Fibroblast of gingiva (primary cell): ENCODE measurements around the gene PRKAG1.
A peak's percentile ranks its signal among the peaks of the same experiment; 100 is the strongest.

Experiments
- DNase-seq: peaks from one replicate; pipeline ENCODE4 v3.0.0-alpha.2; 2011; ENCODE audit warnings: low read depth

Gene PRKAG1

GRCh38 chr12:48981757-48982157, 36.8 kb downstream of the PRKAG1 start:
- no peak for DNase-seq

GRCh38 chr12:48980953-48981756, 37.4 kb downstream of the PRKAG1 start:
- no peak for DNase-seq

DNA sequence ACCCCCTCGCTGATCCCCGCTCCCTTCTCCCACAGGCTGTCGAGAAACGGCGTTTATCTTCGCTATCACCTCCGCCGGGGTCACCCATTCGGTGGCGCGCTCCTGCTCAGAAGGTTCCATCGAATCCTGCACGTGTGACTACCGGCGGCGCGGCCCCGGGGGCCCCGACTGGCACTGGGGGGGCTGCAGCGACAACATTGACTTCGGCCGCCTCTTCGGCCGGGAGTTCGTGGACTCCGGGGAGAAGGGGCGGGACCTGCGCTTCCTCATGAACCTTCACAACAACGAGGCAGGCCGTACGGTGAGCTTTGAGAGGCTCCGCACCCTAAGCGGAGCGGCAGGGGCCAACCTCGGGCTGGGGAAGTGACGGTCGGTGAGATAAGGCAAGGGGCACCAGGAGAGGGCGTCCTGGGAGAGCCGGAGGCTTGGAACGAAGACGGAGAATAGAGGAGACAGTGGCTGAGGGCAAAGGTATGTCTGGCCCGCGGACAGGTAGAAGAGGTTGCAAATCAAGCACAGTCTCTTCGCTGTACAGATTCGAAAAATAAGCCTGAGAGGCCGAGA, 38.1 kb downstream of the PRKAG1 start:
- no peak for DNase-seq

DNA sequence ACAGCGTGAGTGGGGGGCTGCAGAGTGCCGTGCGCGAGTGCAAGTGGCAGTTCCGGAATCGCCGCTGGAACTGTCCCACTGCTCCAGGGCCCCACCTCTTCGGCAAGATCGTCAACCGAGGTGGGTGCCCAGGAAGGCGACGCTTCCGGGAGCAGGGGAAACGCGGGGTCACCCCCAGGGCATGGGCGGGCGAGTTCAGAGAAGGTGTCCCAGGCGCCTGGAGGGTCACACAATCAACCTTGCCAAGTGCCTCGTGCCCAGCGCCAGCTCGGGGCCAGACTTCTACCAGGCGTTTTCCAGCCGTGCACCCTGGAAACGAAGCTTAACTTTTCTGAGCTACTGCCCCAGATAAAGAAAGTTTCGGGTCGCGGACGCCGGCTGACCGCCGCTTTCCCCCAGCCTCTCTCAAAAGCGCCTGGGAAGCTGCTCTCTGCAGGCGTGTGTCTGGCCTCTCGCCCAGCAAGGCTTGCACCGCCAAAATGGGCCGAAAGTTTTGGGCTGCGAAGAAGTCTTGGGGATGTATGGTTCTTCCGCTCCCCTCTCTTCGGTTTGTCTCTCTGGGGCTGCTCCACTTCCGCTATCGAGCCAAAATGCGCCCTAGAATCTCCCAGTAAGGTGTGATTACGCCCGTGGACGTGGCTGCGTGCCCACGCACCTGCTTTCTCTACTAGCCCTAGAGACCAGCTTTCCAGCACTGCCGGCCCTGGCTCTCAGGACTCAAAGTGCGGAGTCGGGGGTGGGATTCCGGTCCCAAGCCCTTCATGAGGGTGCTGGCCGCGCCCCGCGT, 38.8 kb downstream of the PRKAG1 start:
- no peak for DNase-seq

GRCh38 chr12:48978741-48979601, 39.6 kb downstream of the PRKAG1 start:
- DNase-seq: no peak

DNA sequence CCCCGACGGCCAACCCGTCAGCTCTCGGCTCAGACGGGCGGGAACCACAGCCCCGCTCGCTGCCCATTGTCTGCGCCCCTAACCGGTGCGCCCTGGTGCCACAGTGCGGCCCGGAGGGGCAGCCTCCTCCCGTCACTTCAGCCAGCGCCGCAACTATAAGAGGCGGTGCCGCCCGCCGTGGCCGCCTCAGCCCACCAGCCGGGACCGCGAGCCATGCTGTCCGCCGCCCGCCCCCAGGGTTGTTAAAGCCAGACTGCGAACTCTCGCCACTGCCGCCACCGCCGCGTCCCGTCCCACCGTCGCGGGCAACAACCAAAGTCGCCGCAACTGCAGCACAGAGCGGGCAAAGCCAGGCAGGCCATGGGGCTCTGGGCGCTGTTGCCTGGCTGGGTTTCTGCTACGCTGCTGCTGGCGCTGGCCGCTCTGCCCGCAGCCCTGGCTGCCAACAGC, 40.3 kb downstream of the PRKAG1 start, which contains the start of gene WNT1:
Gene WNT1 (plus strand): TSS at position 32 of the 450 bp plus-strand sequence. CDS start 329 bp downstream, at position 361.
- no peak for DNase-seq

- no peak for DNase-seq
Observed at GRCh38 chr12:48977290-48978281, 41.0 kb downstream of the PRKAG1 start.

DNA sequence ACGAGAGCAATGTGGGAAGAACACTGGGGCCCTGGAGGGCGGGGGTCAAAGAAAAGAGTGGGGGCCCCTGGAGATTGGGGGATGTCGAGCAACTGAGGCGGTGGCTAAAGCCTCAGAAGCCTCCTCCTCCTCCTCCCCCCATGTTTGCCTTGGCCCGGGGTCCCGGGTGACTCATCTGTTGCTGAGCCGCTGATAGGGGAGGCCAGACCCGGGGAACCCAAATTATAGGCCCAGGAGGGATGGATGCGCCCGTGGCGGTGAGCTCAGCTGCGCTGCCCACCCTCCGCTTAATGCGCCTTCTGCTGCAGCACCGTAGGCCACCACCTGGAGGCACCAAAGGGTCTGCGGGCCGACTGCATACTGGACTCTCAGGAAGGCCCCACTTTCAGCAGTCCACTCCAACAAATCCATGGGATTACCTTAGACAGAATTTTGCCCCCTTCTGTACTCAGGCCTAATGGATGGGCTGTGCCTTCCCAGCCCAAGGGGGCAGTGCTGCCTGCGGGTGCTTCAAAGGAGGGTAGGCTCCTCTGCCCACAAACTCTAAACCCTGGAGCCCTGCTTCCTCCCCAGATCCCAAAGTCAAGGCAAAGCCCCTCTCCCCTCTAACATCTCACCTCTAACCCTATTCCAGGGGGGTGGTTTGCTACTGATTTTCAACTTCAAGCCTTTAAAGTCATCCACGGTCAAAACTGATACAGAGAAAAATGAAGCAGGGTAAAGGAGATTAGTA, 44.5 kb downstream of the PRKAG1 start:
- DNase-seq: peak; percentile 29

- DNase-seq: peak; percentile 35
Observed at GRCh38 chr12:48973531-48973930, 45.0 kb downstream of the PRKAG1 start.

DNA sequence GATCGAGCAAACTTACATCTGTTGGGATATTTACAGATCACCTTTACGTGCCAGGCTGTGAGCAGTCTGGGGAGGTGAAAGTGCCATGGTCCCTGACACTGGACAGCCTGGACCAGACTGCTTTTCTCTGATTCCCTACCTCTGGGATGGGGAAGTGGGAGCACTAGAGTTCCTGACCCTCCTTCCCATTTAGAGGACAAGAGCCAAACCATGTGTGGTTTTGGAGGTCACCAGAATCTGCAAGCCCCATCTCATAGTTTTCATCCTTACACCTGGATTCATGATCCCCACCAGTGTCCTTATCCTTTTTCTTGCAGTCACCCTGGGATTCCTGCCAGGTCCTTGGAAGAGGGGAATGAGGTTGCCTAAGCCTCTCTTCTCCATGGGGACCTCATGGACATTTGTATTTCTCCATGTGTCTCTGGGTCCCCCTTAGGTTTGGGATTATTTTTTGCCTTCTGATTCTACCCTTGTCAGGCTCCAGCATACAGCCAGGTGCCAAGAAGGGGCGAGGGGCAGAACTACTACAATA, 45.6 kb downstream of the PRKAG1 start:
- no peak for DNase-seq

- no peak for DNase-seq
Observed at GRCh38 chr12:48972213-48972951, 46.2 kb downstream of the PRKAG1 start.

GRCh38 chr12:48970702-48971334, 47.8 kb downstream of the PRKAG1 start:
- DNase-seq: no peak

DNA sequence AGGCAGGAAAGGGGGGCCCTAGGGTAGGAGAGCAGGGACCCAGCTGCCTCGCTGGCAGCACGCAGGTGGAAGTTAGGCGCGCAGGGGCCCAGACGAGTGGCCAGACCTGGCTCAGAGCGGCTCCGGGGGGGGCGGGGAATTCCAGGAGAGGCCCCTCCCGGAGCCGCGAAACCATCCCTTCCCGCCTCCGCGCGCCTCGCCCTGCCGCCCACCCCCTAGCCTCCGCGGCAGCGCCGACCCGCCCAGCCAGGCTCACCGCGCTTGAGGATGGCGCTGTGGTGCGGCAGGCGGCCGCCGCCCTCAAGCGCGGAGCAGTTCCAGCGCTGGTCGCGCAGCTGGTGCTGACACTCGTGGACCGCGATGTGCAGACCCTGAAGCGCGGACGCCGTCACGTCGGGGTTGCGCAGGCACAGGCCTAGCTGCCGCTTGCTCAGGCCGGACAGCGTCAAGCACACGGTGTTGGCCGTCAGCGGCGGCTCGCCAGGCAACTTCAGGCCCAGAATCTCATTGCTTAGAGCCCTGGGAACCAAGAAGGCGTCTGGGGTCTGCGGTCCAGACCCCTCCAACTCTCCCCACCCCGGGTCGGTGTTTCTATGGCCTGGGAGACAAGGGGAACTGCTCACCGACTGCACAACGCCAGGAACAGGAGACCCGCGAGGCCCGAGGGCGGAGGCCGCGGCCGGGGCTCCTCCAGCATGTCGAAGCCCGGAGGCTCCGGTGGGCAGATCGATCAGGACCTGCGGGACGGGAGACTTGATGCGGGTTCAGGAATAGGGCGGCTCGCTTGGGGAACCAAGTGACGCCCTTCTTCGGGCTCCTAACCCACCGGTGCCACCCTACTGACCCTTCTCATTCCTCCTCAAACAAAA, 48.5 kb downstream of the PRKAG1 start:
- DNase-seq: no peak

DNA sequence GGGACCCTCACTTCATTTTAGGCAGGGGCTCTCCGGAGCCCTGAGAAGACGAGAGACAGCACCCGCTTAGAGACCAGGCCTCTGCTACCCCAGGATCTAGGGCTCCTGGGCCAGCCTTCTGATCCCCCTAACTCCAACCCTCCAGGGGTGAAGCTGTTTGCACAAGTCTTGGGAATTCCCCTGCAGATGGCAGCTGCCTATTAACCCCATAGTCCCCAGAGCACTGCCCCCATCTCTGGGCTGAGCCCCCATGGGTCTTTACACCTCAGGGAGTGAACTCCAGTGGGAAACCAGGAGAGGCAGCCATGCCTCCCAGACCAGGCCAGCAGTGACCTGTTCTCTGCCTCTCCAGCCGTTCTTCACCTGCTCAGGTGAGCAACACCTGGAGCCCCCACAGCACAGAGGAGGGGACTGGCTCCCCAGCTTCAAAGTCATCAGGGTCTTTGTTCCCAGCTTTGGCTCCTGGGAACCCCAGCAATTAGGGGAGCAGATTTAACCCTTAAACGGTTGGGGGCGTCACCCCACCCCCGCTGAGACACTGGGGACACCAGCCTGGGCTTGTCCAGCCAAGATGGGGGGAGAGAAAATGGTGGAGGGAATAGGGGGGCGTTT, 49.3 kb downstream of the PRKAG1 start:
- DNase-seq: no peak

DNA sequence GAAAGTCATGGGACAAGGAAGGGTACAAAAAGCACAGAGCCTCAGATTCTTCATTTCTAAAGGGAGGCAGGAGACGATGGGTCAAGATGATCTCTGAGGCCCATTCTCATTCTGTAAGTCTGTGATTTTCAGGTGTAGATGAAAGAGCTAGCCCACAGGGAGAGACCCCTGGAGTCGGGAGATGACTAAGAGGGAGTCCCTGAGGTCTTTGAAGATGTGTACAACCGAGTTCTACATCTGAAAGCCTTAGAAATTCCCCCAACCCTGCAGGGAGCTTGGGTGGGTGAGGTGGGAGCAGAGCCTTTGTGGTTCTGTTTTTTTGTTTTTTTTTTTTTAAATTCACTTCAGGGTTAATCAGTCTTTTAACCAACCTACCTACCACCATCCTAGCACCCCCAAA, 50.1 kb downstream of the PRKAG1 start:
- DNase-seq: no peak

- no peak for DNase-seq
Observed at GRCh38 chr12:48967991-48968390, 50.6 kb downstream of the PRKAG1 start.
